HEK293 (cell line): ENCODE measurements around the gene NSMCE4A.
"Not testable (repeated sequence)": the region's sequence is repeated elsewhere in the genome, so short reads cannot be mapped to it uniquely, and the experiment has no call there.

Source experiments
- CTCF ChIA-PET: fragments of 350-600 bp; formaldehyde crosslinking; extraction: SDS; loops from one replicate; lab custom pipeline; 2021; ENCODE audit warnings: antibody characterized with exemption; lab: Yijun Ruan, JAX
- POLR2A ChIA-PET: fragments of 300-600 bp; formaldehyde crosslinking; extraction: SDS; loops from one replicate; lab custom pipeline; 2020; ENCODE audit warnings: antibody characterized with exemption, inconsistent platforms; lab: Yijun Ruan, JAX
- H3K27ac ChIP-seq: fragments of 200-500 bp; sonication (Bioruptor generic); 2 replicates; pipeline ENCODE4 v1.5.1; 2014; ENCODE audit warnings: low read depth, low read length, control low read depth, inconsistent platforms; ENCODE audit errors: extremely low read depth
- H3K36me3 ChIP-seq, 2 experiments: fragments of 200-500 bp in 1 of 2; sonication (Bioruptor generic) in 1 of 2; 1 replicate in 1 of 2; 2 replicates in 1 of 2; pipeline ENCODE4 v1.5.1; 2014 to 2017; ENCODE audit warnings: inconsistent platforms in 2 of 2, low read length in 2 of 2; ENCODE audit not compliant: control insufficient read depth in 2 of 2, insufficient read depth in 1 of 2
- H3K4me1 ChIP-seq: fragments of 200-500 bp; sonication (Bioruptor generic); 2 replicates; pipeline ENCODE4 v1.5.1; 2014; ENCODE audit warnings: mild to moderate bottlenecking, low read length, inconsistent platforms; ENCODE audit not compliant: control insufficient read depth, insufficient read depth
- H3K4me3 ChIP-seq: 2 replicates; pipeline ENCODE4 v1.5.1; 2011; ENCODE audit warnings: low read depth, mild to moderate bottlenecking, control low read depth, low read length, moderate library complexity
- H3K9me3 ChIP-seq: fragments of 200-500 bp; sonication (Bioruptor generic); 2 replicates; pipeline ENCODE4 v1.5.1; 2014; ENCODE audit warnings: low read depth, low read length, inconsistent platforms; ENCODE audit not compliant: control insufficient read depth, insufficient read depth
- KLF16 ChIP-seq: fragments of 450-650 bp; formaldehyde crosslinking; IDR thresholded peaks from 2 replicates; pipeline ENCODE4 v1.5.1; 2017; ENCODE audit warnings: missing biosample characterization, missing genetic modification characterization
- MZF1 ChIP-seq: fragments of 450-650 bp; formaldehyde crosslinking; IDR thresholded peaks from 2 replicates; pipeline ENCODE4 v1.5.1; 2017; ENCODE audit warnings: missing biosample characterization, missing genetic modification characterization, borderline replicate concordance
- SCRT1 ChIP-seq: fragments of 450-650 bp; formaldehyde crosslinking; IDR thresholded peaks from 2 replicates; pipeline ENCODE4 v1.5.1; 2016; ENCODE audit warnings: missing biosample characterization, missing genetic modification characterization, borderline replicate concordance
- SCRT2 ChIP-seq: fragments of 450-650 bp; formaldehyde crosslinking; IDR thresholded peaks from 2 replicates; pipeline ENCODE4 v1.5.1; 2016; ENCODE audit warnings: missing biosample characterization, missing genetic modification characterization
- SETDB1 ChIP-seq: IDR thresholded peaks from one replicate; pipeline ENCODE4 v1.6.1; 2017; ENCODE audit warnings: mild to moderate bottlenecking, low read length, moderate library complexity, mixed read lengths; ENCODE audit not compliant: insufficient read length
- TRIM28 ChIP-seq: IDR thresholded peaks from 2 replicates; pipeline ENCODE4 v1.6.1; 2011; ENCODE audit warnings: low read length, control low read depth, borderline replicate concordance
- YY1 ChIP-seq: fragments of 450-650 bp; formaldehyde crosslinking; IDR thresholded peaks from 2 replicates; pipeline ENCODE4 v1.5.1; 2018; ENCODE audit warnings: missing biosample characterization, missing genetic modification characterization
- ZBTB20 ChIP-seq: fragments of 450-650 bp; formaldehyde crosslinking; IDR thresholded peaks from 2 replicates; pipeline ENCODE4 v1.5.1; 2016; ENCODE audit warnings: missing biosample characterization, missing genetic modification characterization
- ZEB2 ChIP-seq: fragments of 450-650 bp; formaldehyde crosslinking; IDR thresholded peaks from 2 replicates; pipeline ENCODE4 v1.5.1; 2016; ENCODE audit warnings: missing biosample characterization, missing genetic modification characterization
- ZFP69B ChIP-seq: fragments of 450-650 bp; formaldehyde crosslinking; IDR thresholded peaks from 2 replicates; pipeline ENCODE4 v1.5.1; 2016; ENCODE audit warnings: missing biosample characterization, missing genetic modification characterization
- ZNF140 ChIP-seq: fragments of 450-650 bp; formaldehyde crosslinking; IDR thresholded peaks from 2 replicates; pipeline ENCODE4 v1.5.1; 2016; ENCODE audit warnings: missing biosample characterization, missing genetic modification characterization
- ZNF239 ChIP-seq: fragments of 450-650 bp; formaldehyde crosslinking; IDR thresholded peaks from 2 replicates; pipeline ENCODE4 v1.5.1; 2016; ENCODE audit warnings: missing biosample characterization, missing genetic modification characterization
- ZNF302 ChIP-seq: fragments of 450-650 bp; formaldehyde crosslinking; IDR thresholded peaks from 2 replicates; pipeline ENCODE4 v1.5.1; 2016; ENCODE audit warnings: missing biosample characterization, missing genetic modification characterization, low read depth
- ZNF335 ChIP-seq: fragments of 450-650 bp; formaldehyde crosslinking; conservative IDR thresholded peaks from 2 replicates; pipeline ENCODE4 v1.5.1; 2016; ENCODE audit warnings: missing biosample characterization, missing genetic modification characterization
- ZNF48 ChIP-seq: fragments of 450-650 bp; formaldehyde crosslinking; IDR thresholded peaks from 2 replicates; pipeline ENCODE4 v1.5.1; 2016; ENCODE audit warnings: missing biosample characterization, missing genetic modification characterization
- ZNF548 ChIP-seq: fragments of 450-650 bp; formaldehyde crosslinking; IDR thresholded peaks from 2 replicates; pipeline ENCODE4 v1.5.1; 2016; ENCODE audit warnings: missing biosample characterization, missing genetic modification characterization
- ZNF776 ChIP-seq: fragments of 450-650 bp; formaldehyde crosslinking; IDR thresholded peaks from 2 replicates; pipeline ENCODE4 v1.5.0; 2017; ENCODE audit warnings: missing biosample characterization, missing genetic modification characterization, borderline replicate concordance
- ZNF837 ChIP-seq: fragments of 450-650 bp; formaldehyde crosslinking; IDR thresholded peaks from 2 replicates; pipeline ENCODE4 v1.5.1; 2016; ENCODE audit warnings: missing biosample characterization, missing genetic modification characterization
- TF ChIP-seq, protein P1 (sequence below): fragments of 450-650 bp; formaldehyde crosslinking; IDR thresholded peaks from 2 replicates; pipeline ENCODE4 v1.5.1; 2016; ENCODE audit warnings: missing biosample characterization, missing genetic modification characterization
- TF ChIP-seq, protein P2 (sequence below): fragments of 450-650 bp; formaldehyde crosslinking; IDR thresholded peaks from 2 replicates; pipeline ENCODE4 v1.5.1; 2016; ENCODE audit warnings: missing biosample characterization, missing genetic modification characterization
- TF ChIP-seq, protein P3 (sequence below): fragments of 450-650 bp; formaldehyde crosslinking; optimal IDR thresholded peaks from 2 replicates; pipeline ENCODE3; 2016; ENCODE audit warnings: missing biosample characterization, mild to moderate bottlenecking, missing genetic modification characterization
- TF ChIP-seq, protein P4 (sequence below): fragments of 450-650 bp; formaldehyde crosslinking; IDR thresholded peaks from 2 replicates; pipeline ENCODE4 v1.5.1; 2017; ENCODE audit warnings: missing biosample characterization, missing genetic modification characterization

Gene NSMCE4A

DNA sequence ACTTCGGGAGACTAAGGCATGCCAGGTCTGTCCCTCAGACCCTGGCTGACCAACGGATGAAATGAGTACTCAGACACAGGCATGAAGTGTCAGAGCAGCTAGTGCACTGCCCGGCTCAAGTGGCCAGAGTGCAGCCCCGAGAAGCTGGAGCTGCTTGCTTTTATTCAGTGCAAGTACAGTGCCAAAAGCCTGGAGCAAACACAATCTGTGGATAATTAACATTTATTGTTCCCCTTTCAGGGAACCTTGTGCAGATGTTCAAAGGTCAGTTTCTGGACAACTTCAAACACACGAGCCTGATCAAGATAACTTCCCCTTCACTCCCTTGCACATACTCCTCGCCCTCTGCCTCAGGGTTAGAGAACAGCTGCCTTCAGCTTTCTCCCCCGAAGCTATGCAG, 39.3 kb downstream of the NSMCE4A start:
- Histone ChIP-seq H3K36me3 (no peaks in the 10 kb centered on the region), H3K9me3 (no peaks in the 10 kb centered on the region), H3K4me3 (no peak overlapping the region), H3K4me1 (no peaks in the 10 kb centered on the region), H3K27ac (no peak overlapping the region)
- TF ChIP-seq KLF16: no peak
- TF ChIP-seq SETDB1: peak; percentile 36
- peak; percentile 76; the same call in 1 of the 2 replicates for TF ChIP-seq TRIM28
- POLR2A ChIA-PET: interaction anchor here (1.4 kb wide), 1 partner anchor 8 kb away, joined by 4 read pairs; the partner anchor contains the start of gene ATE1
- CTCF ChIA-PET: interaction anchor here (0.6 kb wide), 1 partner anchor 36 kb away, joined by 3 read pairs; no protein-coding TSS in a partner anchor

DNA sequence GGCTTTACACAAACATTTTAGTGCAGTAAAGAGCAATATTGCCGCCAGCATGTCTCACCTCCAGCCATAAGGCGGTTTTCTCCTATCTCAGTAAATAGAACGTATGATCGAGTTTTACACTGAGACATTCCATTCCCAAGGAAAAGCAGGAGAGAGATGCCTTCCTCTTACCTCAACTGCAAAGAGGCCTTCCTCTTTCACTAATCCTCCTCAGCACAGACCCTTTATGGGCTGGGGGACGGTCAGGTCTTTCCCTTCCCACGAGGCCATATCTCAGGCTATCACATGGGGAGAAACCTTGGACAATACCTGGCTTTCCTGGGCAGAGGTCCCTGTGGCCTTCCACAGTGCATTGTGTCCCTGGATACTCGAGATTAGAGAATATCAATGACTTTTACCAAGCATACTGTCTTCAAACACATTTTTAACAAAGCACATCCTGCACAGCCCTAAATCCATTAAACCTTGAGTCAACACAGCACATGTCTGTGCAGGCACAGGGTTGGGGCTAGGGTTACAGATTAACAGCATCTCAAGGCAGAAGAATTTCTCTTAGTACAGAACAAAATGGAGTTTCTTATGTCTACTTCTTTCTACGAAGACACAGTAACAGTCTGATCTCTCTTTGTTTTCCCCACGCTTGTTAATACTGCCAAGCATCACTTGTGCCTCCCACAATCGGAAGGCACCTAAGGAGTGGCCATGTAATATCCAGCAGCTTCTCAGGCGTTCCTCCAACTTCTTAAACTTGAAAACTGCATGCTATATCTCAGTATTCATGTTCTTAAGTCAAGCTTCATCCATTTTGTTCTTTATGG, 44.5 kb downstream of the NSMCE4A start:
- H3K4me3 ChIP-seq, H3K4me1 ChIP-seq, H3K36me3 ChIP-seq, H3K9me3 ChIP-seq, H3K27ac ChIP-seq, POLR2A ChIA-PET: not testable (repeated sequence)
- CTCF ChIA-PET: interaction anchor here (0.6 kb wide), 1 partner anchor 83 kb away, joined by 5 read pairs; no protein-coding TSS in a partner anchor

DNA sequence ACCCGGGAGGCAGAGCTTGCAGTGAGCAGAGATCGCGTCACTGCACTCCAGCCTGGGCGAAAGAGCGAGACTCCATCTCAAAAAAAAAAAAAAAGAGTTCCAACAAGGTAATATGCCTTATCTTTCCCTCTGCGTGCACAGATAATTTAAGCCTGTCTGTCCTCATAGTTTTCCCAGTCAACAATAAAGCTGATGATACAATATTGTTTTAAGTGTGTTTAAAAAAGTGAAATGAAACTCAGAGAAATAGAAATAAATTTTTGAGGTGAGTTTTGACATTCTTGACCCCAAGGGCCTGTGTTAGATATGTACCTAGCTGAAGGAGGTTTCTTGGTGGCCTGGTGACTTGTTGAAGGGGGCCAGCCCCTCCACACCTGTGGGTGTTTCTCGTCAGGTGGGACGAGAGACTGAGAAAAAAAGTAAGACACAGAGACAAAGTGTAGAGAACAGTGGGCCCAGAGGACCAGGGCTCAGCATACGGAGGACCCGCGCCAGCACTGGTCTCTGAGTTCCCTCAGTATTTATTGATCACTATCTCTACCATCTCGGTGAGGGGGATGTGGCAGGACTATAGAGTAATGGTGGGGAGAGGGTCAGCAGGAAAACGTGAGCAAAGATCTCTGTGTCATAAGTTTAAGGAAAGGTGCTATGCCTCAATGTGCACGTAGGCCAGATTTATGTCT, 45.3 kb downstream of the NSMCE4A start:
- not testable (repeated sequence) for H3K27ac ChIP-seq
- ChIA-PET CTCF (interaction anchor here (0.6 kb wide), 2 partner anchors 120 to 518 kb away, joined by 3 to 4 read pairs; no protein-coding TSS in a partner anchor), POLR2A (interaction anchor here (0.6 kb wide), 1 partner anchor 126 kb away, joined by 3 read pairs; no protein-coding TSS in a partner anchor)

DNA sequence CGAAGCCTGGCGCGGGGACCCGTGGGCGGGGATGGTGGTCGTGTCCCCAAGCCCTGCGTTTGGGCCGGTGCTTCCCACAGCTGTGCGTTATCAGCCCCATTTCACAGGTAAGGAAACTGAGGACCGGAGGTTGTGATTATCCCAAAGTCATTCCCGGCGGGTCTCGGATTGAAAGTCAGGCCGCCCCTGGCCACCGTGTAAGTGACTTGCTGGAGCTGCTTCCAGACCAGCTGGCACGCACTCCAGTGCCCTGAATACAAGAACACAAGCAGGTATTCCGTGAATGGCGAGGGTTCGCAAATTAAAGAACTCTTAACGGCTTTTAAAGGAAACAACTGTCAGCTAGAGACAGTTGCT, 46.5 kb downstream of the NSMCE4A start:
- Histone ChIP-seq H3K4me1 (peaks cover 8% of the 10 kb centered on the region; the same call in 1 of the 2 replicates), H3K27ac (peak overlapping the region; percentile 96), H3K4me3 (peak overlapping the region; percentile 82), H3K9me3 (no peaks in the 10 kb centered on the region), H3K36me3 (peaks cover 0 to 4% of the 10 kb centered on the region in 2 experiments; a peak in 2 of 3 replicates)
- CTCF ChIA-PET: no interaction called here
- POLR2A ChIA-PET: interaction anchor here (1.4 to 1.6 kb wide), 2 partner anchors 8 to 46 kb away, joined by 4 to 8 read pairs; partner anchors contain the start of gene NSMCE4A
- TF ChIP-seq ZBTB20 (peak; percentile 4), ZFP69B (tag by site-specific recombination) (no peak), YY1 (no peak), ZNF239 (tag by site-specific recombination) (0 out of 2 replicates have a peak, but pooled peaks have one; percentile 10), ZNF302 (tag by site-specific recombination) (no peak), ZNF335 (peak; percentile 76), ZNF837 (tag by site-specific recombination) (no peak), ZNF776 (no peak), ZNF140 (no peak), MZF1 (tag by site-specific recombination) (0 out of 2 replicates have a peak, but pooled peaks have one; percentile 12), ZNF48 (tag by site-specific recombination) (no peak), ZEB2 (tag by site-specific recombination) (no peak), ZNF548 (tag by site-specific recombination) (no peak)
- TF ChIP-seq, protein P1, sequence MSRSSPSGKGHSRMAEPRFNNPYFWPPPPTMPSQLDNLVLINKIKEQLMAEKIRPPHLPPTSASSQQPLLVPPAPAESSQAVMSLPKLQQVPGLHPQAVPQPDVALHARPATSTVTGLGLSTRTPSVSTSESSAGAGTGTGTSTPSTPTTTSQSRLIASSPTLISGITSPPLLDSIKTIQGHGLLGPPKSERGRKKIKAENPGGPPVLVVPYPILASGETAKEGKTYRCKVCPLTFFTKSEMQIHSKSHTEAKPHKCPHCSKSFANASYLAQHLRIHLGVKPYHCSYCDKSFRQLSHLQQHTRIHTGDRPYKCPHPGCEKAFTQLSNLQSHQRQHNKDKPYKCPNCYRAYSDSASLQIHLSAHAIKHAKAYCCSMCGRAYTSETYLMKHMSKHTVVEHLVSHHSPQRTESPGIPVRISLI (tag by site-specific recombination): no peak
- TF ChIP-seq, protein P2, sequence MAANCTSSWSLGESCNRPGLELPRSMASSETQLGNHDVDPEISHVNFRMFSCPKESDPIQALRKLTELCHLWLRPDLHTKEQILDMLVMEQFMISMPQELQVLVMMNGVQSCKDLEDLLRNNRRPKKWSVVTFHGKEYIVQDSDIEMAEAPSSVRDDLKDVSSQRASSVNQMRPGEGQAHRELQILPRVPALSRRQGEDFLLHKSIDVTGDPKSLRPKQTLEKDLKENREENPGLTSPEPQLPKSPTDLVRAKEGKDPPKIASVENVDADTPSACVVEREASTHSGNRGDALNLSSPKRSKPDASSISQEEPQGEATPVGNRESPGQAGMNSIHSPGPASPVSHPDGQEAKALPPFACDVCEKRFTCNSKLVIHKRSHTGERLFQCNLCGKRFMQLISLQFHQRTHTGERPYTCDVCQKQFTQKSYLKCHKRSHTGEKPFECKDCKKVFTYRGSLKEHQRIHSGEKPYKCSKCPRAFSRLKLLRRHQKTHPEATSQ (tag by site-specific recombination): 0 out of 2 replicates have a peak, but pooled peaks have one; percentile 5
- TF ChIP-seq, protein P3, sequence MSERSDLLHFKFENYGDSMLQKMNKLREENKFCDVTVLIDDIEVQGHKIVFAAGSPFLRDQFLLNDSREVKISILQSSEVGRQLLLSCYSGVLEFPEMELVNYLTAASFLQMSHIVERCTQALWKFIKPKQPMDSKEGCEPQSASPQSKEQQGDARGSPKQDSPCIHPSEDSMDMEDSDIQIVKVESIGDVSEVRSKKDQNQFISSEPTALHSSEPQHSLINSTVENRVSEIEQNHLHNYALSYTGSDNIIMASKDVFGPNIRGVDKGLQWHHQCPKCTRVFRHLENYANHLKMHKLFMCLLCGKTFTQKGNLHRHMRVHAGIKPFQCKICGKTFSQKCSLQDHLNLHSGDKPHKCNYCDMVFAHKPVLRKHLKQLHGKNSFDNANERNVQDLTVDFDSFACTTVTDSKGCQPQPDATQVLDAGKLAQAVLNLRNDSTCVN (tag by site-specific recombination): no peak
- TF ChIP-seq, protein P4, sequence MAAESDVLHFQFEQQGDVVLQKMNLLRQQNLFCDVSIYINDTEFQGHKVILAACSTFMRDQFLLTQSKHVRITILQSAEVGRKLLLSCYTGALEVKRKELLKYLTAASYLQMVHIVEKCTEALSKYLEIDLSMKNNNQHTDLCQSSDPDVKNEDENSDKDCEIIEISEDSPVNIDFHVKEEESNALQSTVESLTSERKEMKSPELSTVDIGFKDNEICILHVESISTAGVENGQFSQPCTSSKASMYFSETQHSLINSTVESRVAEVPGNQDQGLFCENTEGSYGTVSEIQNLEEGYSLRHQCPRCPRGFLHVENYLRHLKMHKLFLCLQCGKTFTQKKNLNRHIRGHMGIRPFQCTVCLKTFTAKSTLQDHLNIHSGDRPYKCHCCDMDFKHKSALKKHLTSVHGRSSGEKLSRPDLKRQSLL (tag by site-specific recombination): no peak

More for the DNA sequence above, 45.3 kb downstream of the NSMCE4A start:
- not testable (repeated sequence) for H3K4me1 ChIP-seq, H3K36me3 ChIP-seq, H3K4me3 ChIP-seq, H3K9me3 ChIP-seq
- TF ChIP-seq SCRT2 (0 out of 2 replicates have a peak, but pooled peaks have one; percentile 13), SCRT1 (tag by site-specific recombination) (peak; percentile 35; the same call in 1 of the 2 replicates)
